Activated T-helper 17 cell treated with anti-CD3 and anti-CD28 coated beads, Interleukin-2, amount 50 U/mL, for 72 hours (primary cell): Measurements from ENCODE around the gene TMIGD1. TPM values are rescaled to one million over a fixed set of nuclear protein-coding genes. Genes with fewer than 3 reads are reported as not detected.

Source experiments
- ATAC-seq: fragments of 150-1000 bp; cut with Tn5 transposase; replicated peaks from 2 replicates; pipeline ENCODE4 v1.10.0; 2021; ENCODE audit warnings: mild to moderate bottlenecking, moderate library complexity
- H3K27ac Mint-ChIP-seq: one replicate; pipeline ENCODE4 v1.8.0; 2022; ENCODE audit warnings: mixed read lengths
- H3K27me3 Mint-ChIP-seq: one replicate; pipeline ENCODE4 v1.8.0; 2022; ENCODE audit warnings: mixed read lengths
- H3K36me3 Mint-ChIP-seq: one replicate; pipeline ENCODE4 v1.8.0; 2022; ENCODE audit warnings: low read depth, mild to moderate bottlenecking, mixed read lengths
- H3K4me1 Mint-ChIP-seq: one replicate; pipeline ENCODE4 v1.8.0; 2022; ENCODE audit warnings: mixed read lengths
- H3K4me3 Mint-ChIP-seq: one replicate; pipeline ENCODE4 v1.8.0; 2022; ENCODE audit warnings: mild to moderate bottlenecking, mixed read lengths
- H3K9me3 Mint-ChIP-seq: one replicate; pipeline ENCODE4 v1.8.0; 2022; ENCODE audit warnings: mixed read lengths
- total RNA-seq, 2 donors: library from RNA; stranded (reverse); gene quantifications; one replicate each; pipeline ENCODE4 v1.2.3, GENCODE V29; 2022

TMIGD1 gene
- total RNA-seq, 2 donors from 2014 or later: not detected

DNA sequence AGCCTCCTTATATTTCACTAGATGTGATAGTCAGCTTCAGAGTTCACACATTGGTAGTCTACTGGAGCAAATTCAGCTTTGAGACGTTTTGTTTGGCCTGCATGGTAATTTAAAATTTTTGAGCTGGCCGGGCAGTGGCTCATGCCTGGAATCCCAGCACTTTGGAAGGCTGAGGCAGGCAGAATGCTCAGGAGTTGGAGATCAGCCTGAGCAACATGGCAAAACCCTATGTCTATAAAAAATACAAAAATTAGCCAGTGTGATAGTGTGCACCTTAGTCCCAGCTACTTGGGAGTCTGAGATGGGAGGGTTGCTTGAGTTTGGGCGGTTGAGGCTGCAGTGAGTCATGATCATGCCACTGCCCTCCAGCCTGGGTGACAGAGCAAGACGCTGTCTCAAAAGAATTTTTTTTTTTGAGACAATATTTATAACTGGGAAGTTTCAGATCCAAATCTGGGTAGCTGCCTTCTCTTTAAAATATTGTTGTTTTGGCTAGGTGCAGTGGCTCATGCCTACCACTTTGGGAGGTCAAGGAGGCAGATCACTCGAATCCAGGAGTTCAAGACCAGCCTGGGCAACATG lies 37.3 kb downstream of the TMIGD1 start:
- Mint-ChIP-seq H3K4me3 (no peak overlapping the region), H3K36me3 (no peaks in the 10 kb centered on the region), H3K9me3 (no peaks in the 10 kb centered on the region), H3K27ac (no peak overlapping the region), H3K4me1 (no peaks in the 10 kb centered on the region), H3K27me3 (no peaks in the 10 kb centered on the region)
- no peak for ATAC-seq

- ATAC-seq: peak; percentile 11
- H3K4me1 Mint-ChIP-seq: peaks cover 11% of the 10 kb centered on the region
Measured at GRCh38 chr17:30292286-30292858, 41.5 kb downstream of the TMIGD1 start.

GRCh38 chr17:30291543-30292285 lies 42.1 kb downstream of the TMIGD1 start, which contains the start of gene BLMH:
TSS of gene BLMH (minus strand) at chr17:30291944. CDS start at chr17:30291819, 125 bp downstream.
- H3K4me1 Mint-ChIP-seq: peaks cover 11% of the 10 kb centered on the region
- peak; percentile 74 for ATAC-seq
- peak within 1 kb of the TSS; percentile 93 for H3K27ac Mint-ChIP-seq
- H3K36me3 Mint-ChIP-seq: peaks cover 35% of the 10 kb centered on the region
- H3K27me3 Mint-ChIP-seq: no peaks in the 10 kb centered on the region
- no peak within 1 kb of the TSS for H3K4me3 Mint-ChIP-seq
- H3K9me3 Mint-ChIP-seq: no peaks in the 10 kb centered on the region

More at GRCh38 chr17:30292286-30292858, 41.5 kb downstream of the TMIGD1 start:
- Mint-ChIP-seq H3K27me3 (no peaks in the 10 kb centered on the region), H3K9me3 (no peaks in the 10 kb centered on the region), H3K27ac (peak overlapping the region; percentile 58), H3K36me3 (peaks cover 28% of the 10 kb centered on the region), H3K4me3 (no peak overlapping the region)

GRCh38 chr17:30290696-30291542 lies 42.9 kb downstream of the TMIGD1 start:
- Mint-ChIP-seq H3K27ac (peak overlapping the region; percentile 93), H3K4me1 (peaks cover 11% of the 10 kb centered on the region), H3K27me3 (no peaks in the 10 kb centered on the region), H3K4me3 (no peak overlapping the region), H3K9me3 (no peaks in the 10 kb centered on the region), H3K36me3 (peaks cover 42% of the 10 kb centered on the region)
- peak; percentile 88 for ATAC-seq

- Mint-ChIP-seq H3K4me1 (peaks cover 11% of the 10 kb centered on the region), H3K27ac (peak overlapping the region; percentile 93), H3K27me3 (no peaks in the 10 kb centered on the region), H3K36me3 (peaks cover 51% of the 10 kb centered on the region), H3K4me3 (no peak overlapping the region), H3K9me3 (no peaks in the 10 kb centered on the region)
- ATAC-seq: no peak
Measured at GRCh38 chr17:30290077-30290476, 43.8 kb downstream of the TMIGD1 start.

DNA sequence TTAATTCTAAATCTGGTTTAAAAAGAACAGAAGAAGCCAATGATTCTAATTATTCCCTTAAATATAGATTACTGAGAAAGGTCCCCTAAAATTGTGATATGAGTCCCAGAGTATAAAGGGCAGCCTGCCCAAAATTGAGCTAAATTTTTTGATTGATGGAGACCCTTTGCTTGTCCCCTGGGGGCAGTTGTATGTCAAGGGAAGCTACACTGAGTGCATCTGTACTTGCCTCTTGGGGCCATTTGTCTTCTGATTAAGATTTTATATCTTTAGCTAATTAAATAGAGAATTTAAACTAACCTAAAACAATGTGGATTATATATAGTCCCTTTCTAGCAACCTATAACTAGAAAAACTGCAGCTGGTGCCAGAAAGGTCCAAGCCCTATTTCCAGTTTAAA lies 54.7 kb downstream of the TMIGD1 start:
- H3K27me3 Mint-ChIP-seq: no peaks in the 10 kb centered on the region
- no peak overlapping the region for H3K4me3 Mint-ChIP-seq
- ATAC-seq: no peak
- no peaks in the 10 kb centered on the region for H3K4me1 Mint-ChIP-seq
- no peaks in the 10 kb centered on the region for H3K9me3 Mint-ChIP-seq
- H3K27ac Mint-ChIP-seq: no peak overlapping the region
- H3K36me3 Mint-ChIP-seq: peaks cover 97% of the 10 kb centered on the region

DNA sequence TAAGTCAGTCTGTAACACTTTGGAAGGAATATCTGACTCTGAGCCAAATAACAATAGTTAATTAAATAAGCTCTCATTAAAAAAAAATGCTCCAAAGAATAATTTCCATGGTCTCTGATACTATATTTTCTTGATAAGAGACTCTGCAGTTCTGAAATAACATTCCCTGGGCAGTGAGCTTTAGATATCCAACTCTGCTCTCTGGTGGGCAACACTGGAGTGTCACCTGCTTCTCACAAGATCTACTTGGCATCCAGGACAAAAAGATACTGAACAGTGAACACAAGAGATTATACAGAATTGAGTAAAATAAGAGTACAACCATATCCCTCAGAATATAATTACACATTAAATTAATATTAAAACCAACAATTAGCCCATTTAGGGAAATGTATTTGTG lies 55.8 kb downstream of the TMIGD1 start:
- no peaks in the 10 kb centered on the region for H3K4me1 Mint-ChIP-seq
- no peaks in the 10 kb centered on the region for H3K27me3 Mint-ChIP-seq
- no peak for ATAC-seq
- peaks cover 97% of the 10 kb centered on the region for H3K36me3 Mint-ChIP-seq
- no peak overlapping the region for H3K4me3 Mint-ChIP-seq
- no peaks in the 10 kb centered on the region for H3K9me3 Mint-ChIP-seq
- no peak overlapping the region for H3K27ac Mint-ChIP-seq

DNA sequence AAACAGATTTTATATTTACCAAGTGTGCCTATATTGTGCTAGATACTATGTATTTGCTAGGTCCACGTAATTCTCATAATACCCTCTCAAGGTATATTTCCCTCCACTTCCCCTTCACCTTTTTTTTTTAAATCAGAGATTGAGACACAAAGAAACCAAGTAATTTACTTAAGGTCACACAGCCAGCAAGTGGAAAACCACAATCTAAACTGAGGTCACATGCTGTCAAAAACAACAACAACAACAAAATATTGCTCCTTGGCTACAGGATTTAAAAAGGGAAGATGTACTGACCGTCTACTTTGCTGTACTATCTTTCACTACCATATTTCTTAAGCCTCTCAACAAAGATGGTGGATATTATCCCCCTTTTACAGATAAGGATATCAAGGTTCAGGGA lies 57.9 kb downstream of the TMIGD1 start:
- Mint-ChIP-seq H3K4me3 (no peak overlapping the region), H3K27me3 (no peaks in the 10 kb centered on the region), H3K36me3 (peaks cover 98% of the 10 kb centered on the region), H3K4me1 (no peaks in the 10 kb centered on the region), H3K27ac (no peak overlapping the region), H3K9me3 (no peaks in the 10 kb centered on the region)
- ATAC-seq: no peak

DNA sequence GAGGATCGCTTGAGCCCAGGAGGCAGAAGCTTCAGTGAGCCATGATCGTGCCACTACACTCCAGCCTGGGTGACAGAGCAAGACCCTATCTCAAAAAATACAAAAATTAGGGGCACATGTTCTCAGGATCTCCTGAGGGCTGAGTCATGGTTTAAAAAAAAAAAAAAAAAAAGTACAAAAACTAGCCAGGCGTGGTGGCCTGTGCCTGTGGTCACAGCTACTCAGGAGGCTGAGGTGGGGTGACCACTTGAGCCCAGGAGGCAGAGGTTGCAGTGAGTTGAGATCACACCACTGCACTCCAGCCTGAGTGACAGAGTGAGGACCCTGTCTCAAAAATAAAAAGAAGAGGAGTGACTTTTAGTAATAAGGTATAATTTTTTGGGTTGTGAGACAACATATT lies 59.0 kb downstream of the TMIGD1 start:
- H3K4me3 Mint-ChIP-seq: no peak overlapping the region
- H3K27ac Mint-ChIP-seq: no peak overlapping the region
- no peak for ATAC-seq
- H3K4me1 Mint-ChIP-seq: no peaks in the 10 kb centered on the region
- no peaks in the 10 kb centered on the region for H3K9me3 Mint-ChIP-seq
- H3K27me3 Mint-ChIP-seq: no peaks in the 10 kb centered on the region
- peaks cover 98% of the 10 kb centered on the region for H3K36me3 Mint-ChIP-seq

GRCh38 chr17:30273373-30273772 lies 60.5 kb downstream of the TMIGD1 start:
- Mint-ChIP-seq H3K27me3 (no peaks in the 10 kb centered on the region), H3K36me3 (peaks cover 92% of the 10 kb centered on the region), H3K27ac (no peak overlapping the region), H3K4me3 (no peak overlapping the region), H3K4me1 (no peaks in the 10 kb centered on the region), H3K9me3 (no peaks in the 10 kb centered on the region)
- no peak for ATAC-seq

- H3K36me3 Mint-ChIP-seq: peaks cover 94% of the 10 kb centered on the region
- no peak overlapping the region for H3K4me3 Mint-ChIP-seq
Measured at GRCh38 chr17:30271102-30271501, 62.8 kb downstream of the TMIGD1 start.

GRCh38 chr17:30267625-30268024 lies 66.2 kb downstream of the TMIGD1 start:
- no peaks in the 10 kb centered on the region for H3K27me3 Mint-ChIP-seq
- no peak overlapping the region for H3K27ac Mint-ChIP-seq
- peaks cover 94% of the 10 kb centered on the region for H3K36me3 Mint-ChIP-seq
- no peaks in the 10 kb centered on the region for H3K9me3 Mint-ChIP-seq
- H3K4me3 Mint-ChIP-seq: no peak overlapping the region
- ATAC-seq: no peak
- H3K4me1 Mint-ChIP-seq: no peaks in the 10 kb centered on the region

More at GRCh38 chr17:30271102-30271501, 62.8 kb downstream of the TMIGD1 start:
- no peak for ATAC-seq
- Mint-ChIP-seq H3K27ac (no peak overlapping the region), H3K9me3 (no peaks in the 10 kb centered on the region), H3K27me3 (no peaks in the 10 kb centered on the region), H3K4me1 (no peaks in the 10 kb centered on the region)
